CD1c-positive myeloid dendritic cell (primary cell): ENCODE measurements around the gene PRDM15.

Source experiments
- DNase-seq: peaks from one replicate; pipeline ENCODE4 v3.0.0-alpha.2; 2016; ENCODE audit errors: extremely low spot score

The PRDM15 gene

GRCh38 chr21:41824466-41825207 is 54.5 kb downstream of the PRDM15 start:
- no peak for DNase-seq

GRCh38 chr21:41823906-41824305 is 55.2 kb downstream of the PRDM15 start:
- DNase-seq = no peak

- no peak for DNase-seq
Measured at GRCh38 chr21:41823166-41823565, 56.0 kb downstream of the PRDM15 start.

GRCh38 chr21:41821756-41822431 is 57.2 kb downstream of the PRDM15 start:
- no peak for DNase-seq

- DNase-seq = no peak
Measured at GRCh38 chr21:41821081-41821755, 57.9 kb downstream of the PRDM15 start.

- no peak for DNase-seq
Measured at GRCh38 chr21:41820384-41821080, 58.6 kb downstream of the PRDM15 start.

GRCh38 chr21:41819856-41820281 is 59.3 kb downstream of the PRDM15 start:
- DNase-seq = no peak

- DNase-seq = no peak
Measured at GRCh38 chr21:41819236-41819855, 59.8 kb downstream of the PRDM15 start.

GRCh38 chr21:41817877-41818855 is 61.0 kb downstream of the PRDM15 start:
- DNase-seq = no peak

- DNase-seq = peak; percentile 51
Measured at GRCh38 chr21:41817228-41817627, 61.9 kb downstream of the PRDM15 start.

- DNase-seq = peak; percentile 39
Measured at GRCh38 chr21:41816583-41817165, 62.5 kb downstream of the PRDM15 start.

- no peak for DNase-seq
Measured at GRCh38 chr21:41815652-41816582, 63.2 kb downstream of the PRDM15 start.

GRCh38 chr21:41813226-41813625 is 65.9 kb downstream of the PRDM15 start:
- DNase-seq = no peak

GRCh38 chr21:41812679-41813078 is 66.5 kb downstream of the PRDM15 start:
- DNase-seq = no peak

- no peak for DNase-seq
Measured at GRCh38 chr21:41810597-41810932, 68.6 kb downstream of the PRDM15 start.

GRCh38 chr21:41809891-41810596 is 69.1 kb downstream of the PRDM15 start:
- no peak for DNase-seq

- DNase-seq = no peak
Measured at GRCh38 chr21:41808846-41809245, 70.3 kb downstream of the PRDM15 start.

- no peak for DNase-seq
Measured at GRCh38 chr21:41808094-41808493, 71.0 kb downstream of the PRDM15 start.
